ENCODE results near the gene CYP11A1.

The CYP11A1 gene

DNA sequence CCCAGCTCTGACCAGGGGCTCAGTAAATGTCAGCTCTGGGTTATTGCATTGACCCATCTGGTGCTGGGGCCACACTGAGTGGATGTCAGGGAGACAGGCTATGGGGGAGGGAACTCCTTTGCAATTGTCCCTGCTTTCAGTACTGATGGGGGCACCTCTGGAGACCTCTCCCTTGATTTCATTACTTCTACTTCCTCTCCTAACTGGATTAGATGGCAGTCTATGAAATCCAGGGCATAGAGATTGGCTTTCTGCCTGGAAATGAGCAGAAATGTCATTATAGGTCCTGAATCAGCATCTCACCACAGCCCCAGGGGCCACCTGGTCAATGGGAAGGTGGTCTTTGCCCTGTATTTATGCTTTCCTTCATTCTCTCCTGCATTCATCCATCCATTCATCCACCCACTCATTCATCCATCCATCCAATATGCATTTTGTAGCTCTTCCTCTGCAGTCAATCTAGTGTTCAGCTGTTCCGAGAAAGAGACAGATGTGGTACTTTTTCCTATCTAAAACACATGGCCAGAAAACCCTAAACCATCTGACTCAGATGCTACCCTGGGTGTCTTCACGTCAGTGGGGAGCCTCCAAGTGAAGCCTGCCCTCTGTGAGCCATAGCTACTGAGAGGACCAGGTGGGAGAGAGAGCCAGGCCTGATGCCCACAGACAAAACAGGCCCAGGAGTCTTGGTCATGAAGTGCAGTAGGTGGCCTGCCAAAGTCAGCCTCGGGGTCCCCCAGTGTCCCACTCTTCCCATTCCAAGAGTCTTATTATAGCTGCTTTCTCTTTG lies 74.2 kb downstream of the CYP11A1 start:
- DNase-seq = no peak

DNA sequence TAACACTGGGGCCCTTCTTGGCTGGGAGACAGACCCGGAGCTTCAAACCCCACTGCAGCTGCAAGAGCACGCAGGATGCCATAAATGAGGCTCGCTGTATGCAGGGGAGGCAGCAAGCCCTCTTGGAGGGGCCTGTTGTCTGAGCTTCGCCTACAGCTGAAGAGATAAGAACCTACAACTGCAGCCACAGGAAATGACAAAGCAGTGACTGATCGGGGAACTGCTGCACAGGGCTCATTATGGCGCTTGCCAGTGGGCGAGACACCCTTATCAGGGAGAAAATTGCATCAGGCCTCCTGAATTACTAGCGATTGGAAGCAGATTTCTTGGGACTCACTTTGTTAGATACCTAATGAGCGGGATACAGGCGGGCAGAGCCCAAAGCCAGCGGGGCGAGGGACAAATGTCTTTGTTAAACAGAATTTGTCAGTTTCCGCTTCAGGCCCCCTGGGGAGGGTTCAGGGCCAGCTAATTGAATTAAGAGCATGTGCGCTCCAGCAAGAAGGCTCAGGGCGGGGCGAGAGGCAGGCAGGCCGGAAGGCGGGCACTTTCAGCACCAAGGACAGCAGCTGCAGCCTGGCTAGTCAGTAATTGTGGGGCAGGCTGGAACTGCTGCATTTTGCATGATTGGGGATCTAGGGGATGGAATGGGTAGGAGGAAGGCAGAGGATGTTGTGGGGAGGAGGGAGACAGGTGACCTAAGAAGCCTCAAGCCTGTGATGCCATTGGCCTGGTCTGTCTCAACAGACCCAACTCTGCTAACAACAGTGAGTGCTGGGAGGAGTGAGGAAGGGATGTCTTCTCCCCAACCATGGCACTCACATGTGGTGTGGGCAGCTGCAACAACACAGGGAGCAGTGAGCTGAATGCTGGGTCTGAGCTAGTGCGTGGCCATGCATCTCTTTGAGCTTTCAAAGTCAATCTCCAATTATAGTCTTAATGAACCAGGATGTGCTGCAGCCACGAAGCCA lies 76.1 kb downstream of the CYP11A1 start:
- peak; percentile 66 for DNase-seq

DNA sequence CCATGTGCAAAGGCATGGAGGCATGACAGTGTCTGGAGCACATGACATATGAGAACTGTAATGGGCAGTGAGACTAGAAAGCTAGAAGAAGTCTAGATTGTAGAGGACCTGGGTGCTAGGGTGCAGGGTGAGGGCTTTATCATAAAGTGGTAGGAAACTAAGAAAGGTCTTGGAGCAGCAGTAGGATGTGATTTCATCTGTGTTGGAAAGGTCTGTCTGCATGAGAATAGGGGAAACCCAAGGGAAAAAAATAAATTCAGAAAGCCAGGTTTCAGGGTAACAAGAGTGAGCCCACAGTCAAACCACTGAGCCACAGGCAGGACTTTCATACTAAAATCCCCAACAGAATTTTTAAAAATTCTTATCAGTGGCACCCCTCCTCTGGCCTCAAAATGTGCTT lies 76.8 kb downstream of the CYP11A1 start:
- no peak for DNase-seq

DNA sequence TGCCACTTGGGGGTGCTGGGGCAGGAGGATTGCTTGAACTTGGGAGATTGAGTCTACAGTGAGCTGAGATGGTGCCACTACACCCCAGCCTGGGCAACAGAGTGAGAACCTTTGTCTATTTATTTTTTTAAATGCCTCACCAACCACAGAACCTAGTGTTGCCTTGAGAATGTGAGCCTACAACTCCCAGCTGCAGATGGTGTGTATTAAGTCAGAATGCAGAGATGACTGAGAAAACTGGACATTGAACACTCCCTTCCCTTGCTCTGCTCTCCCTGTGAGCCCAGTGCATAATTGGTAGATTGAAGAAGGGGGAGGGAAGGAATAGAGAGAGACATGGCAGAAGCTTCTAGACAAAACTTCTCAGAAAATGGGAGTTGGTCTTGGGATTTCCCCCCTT lies 77.8 kb downstream of the CYP11A1 start:
- no peak for DNase-seq
